ENCODE measurements around the gene RGSL1. TPM values are rescaled to one million over a fixed set of nuclear protein-coding genes. Genes with fewer than 3 reads are reported as not detected.

Gene RGSL1
- total RNA-seq, 2 experiments from 2014 or later = not detected

- Histone ChIP-seq H3K9me3 (ENCODE audit: low read length) (no peaks in the 10 kb centered on the region), H3K79me2 (ENCODE audit: insufficient read depth, low read depth, low read length) (no peaks in the 10 kb centered on the region), H3K36me3 (ENCODE audit: insufficient read depth, low read length) (no peaks in the 10 kb centered on the region), H4K20me1 (ENCODE audit: insufficient read depth, low read length) (no peaks in the 10 kb centered on the region), H2AFZ (ENCODE audit: low read length) (0 out of 2 replicates have a peak overlapping the region, but pooled peaks have one; percentile 39), H3K4me2 (ENCODE audit: low read length) (no peak overlapping the region), H3K27ac (ENCODE audit: low read depth, low read length, poor library complexity, severe bottlenecking) (no peak overlapping the region), H3K9me2 (ENCODE audit: insufficient read depth, low read length) (no peaks in the 10 kb centered on the region), H3K4me1 (ENCODE audit: insufficient read depth, low read length, poor library complexity, severe bottlenecking) (no peaks in the 10 kb centered on the region), H3K4me3 (ENCODE audit: low read depth, low read length, poor library complexity, severe bottlenecking) (no peak overlapping the region)
- intact Hi-C loops (cut with micrococcal nuclease; ENCODE audit: unreplicated experiment) = no loop called here
- no peak for DNase-seq (ENCODE audit: low spot score)
- ChIA-PET CTCF (ENCODE audit: unreplicated experiment) (interaction anchor here (0.6 kb wide), 1 partner anchor 9 kb away, joined by 4 read pairs; no protein-coding TSS in a partner anchor), POLR2A (interaction anchor here (0.6 to 1.4 kb wide), 3 partner anchors 9 to 1676 kb away, joined by 3 to 5 read pairs (median 3); no protein-coding TSS in a partner anchor)
- no peak for TF ChIP-seq EZH2phosphoT487 (IDR thresholded peaks at IDR 0.05; ENCODE audit: borderline replicate concordance, low read depth, low read length)
- TF ChIP-seq CTCF (conservative IDR thresholded peaks at IDR 0.05; ENCODE audit: low read length) = no peak
- no TSS peak for BruUV-seq (replicated peaks)
These were observed 43.1 kb downstream of the RGSL1 start for GRCh38 chr1:182493063-182493462.

- Histone ChIP-seq H3K36me3 (ENCODE audit: insufficient read depth, low read length) (no peaks in the 10 kb centered on the region), H3K79me2 (ENCODE audit: insufficient read depth, low read depth, low read length) (no peaks in the 10 kb centered on the region), H3K4me3 (ENCODE audit: low read depth, low read length, poor library complexity, severe bottlenecking) (no peak overlapping the region), H2AFZ (ENCODE audit: low read length) (no peak overlapping the region), H3K4me1 (ENCODE audit: insufficient read depth, low read length, poor library complexity, severe bottlenecking) (no peaks in the 10 kb centered on the region), H3K9me2 (ENCODE audit: insufficient read depth, low read length) (no peaks in the 10 kb centered on the region), H3K4me2 (ENCODE audit: low read length) (no peak overlapping the region), H4K20me1 (ENCODE audit: insufficient read depth, low read length) (no peaks in the 10 kb centered on the region), H3K9me3 (ENCODE audit: low read length) (no peaks in the 10 kb centered on the region), H3K27ac (ENCODE audit: low read depth, low read length, poor library complexity, severe bottlenecking) (no peak overlapping the region)
- POLR2A ChIA-PET = interaction anchor here (0.6 to 1.5 kb wide), 3 partner anchors 8 to 783 kb away, joined by 4 to 5 read pairs (median 4); no protein-coding TSS in a partner anchor
- DNase-seq (ENCODE audit: low spot score) = no peak
- no TSS peak for BruUV-seq (replicated peaks)
- CTCF ChIA-PET (ENCODE audit: unreplicated experiment) = no interaction called here
- no peak for TF ChIP-seq EZH2phosphoT487 (IDR thresholded peaks at IDR 0.05; ENCODE audit: borderline replicate concordance, low read depth, low read length)
- TF ChIP-seq CTCF (conservative IDR thresholded peaks at IDR 0.05; ENCODE audit: low read length) = no peak
- intact Hi-C loops (cut with micrococcal nuclease; ENCODE audit: unreplicated experiment) = no loop called here
These were observed 45.1 kb downstream of the RGSL1 start for GRCh38 chr1:182495002-182495401.

- no peaks in the 10 kb centered on the region for H3K36me3 ChIP-seq (ENCODE audit: insufficient read depth, low read length)
- no peaks in the 10 kb centered on the region for H3K4me1 ChIP-seq (ENCODE audit: insufficient read depth, low read length, poor library complexity, severe bottlenecking)
- intact Hi-C loops (cut with micrococcal nuclease; ENCODE audit: unreplicated experiment) = no loop called here
- ChIA-PET POLR2A (interaction anchor here (0.6 to 1.5 kb wide), 3 partner anchors 8 to 782 kb away, joined by 4 to 5 read pairs (median 4); no protein-coding TSS in a partner anchor), CTCF (ENCODE audit: unreplicated experiment) (no interaction called here)
- no peak overlapping the region for H2AFZ ChIP-seq (ENCODE audit: low read length)
- H3K9me2 ChIP-seq (ENCODE audit: insufficient read depth, low read length) = no peaks in the 10 kb centered on the region
- BruUV-seq (replicated peaks) = no TSS peak
- TF ChIP-seq CTCF (conservative IDR thresholded peaks at IDR 0.05; ENCODE audit: low read length) (no peak), EZH2phosphoT487 (IDR thresholded peaks at IDR 0.05; ENCODE audit: borderline replicate concordance, low read depth, low read length) (no peak)
- no peak overlapping the region for H3K4me2 ChIP-seq (ENCODE audit: low read length)
- H3K79me2 ChIP-seq (ENCODE audit: insufficient read depth, low read depth, low read length) = no peaks in the 10 kb centered on the region
- H4K20me1 ChIP-seq (ENCODE audit: insufficient read depth, low read length) = no peaks in the 10 kb centered on the region
- H3K9me3 ChIP-seq (ENCODE audit: low read length) = no peaks in the 10 kb centered on the region
- H3K4me3 ChIP-seq (ENCODE audit: low read depth, low read length, poor library complexity, severe bottlenecking) = no peak overlapping the region
- no peak overlapping the region for H3K27ac ChIP-seq (ENCODE audit: low read depth, low read length, poor library complexity, severe bottlenecking)
- no peak for DNase-seq (ENCODE audit: low spot score)
These were observed 45.7 kb downstream of the RGSL1 start for GRCh38 chr1:182495693-182496092.

Measured in OCI-LY7 (cell line).